Neural cell (in vitro differentiated cells): ENCODE data around the gene UNC5B. TPM values are rescaled to one million over a fixed set of nuclear protein-coding genes. Genes with fewer than 3 reads are reported as not detected.

Experiments
- H2AFZ ChIP-seq: fragments of 200-600, 300-800 bp; sonication (generic), shearing (Covaris generic); 2 replicates; pipeline ENCODE4 v1.6.0; 2014; ENCODE audit warnings: low read depth, mild to moderate bottlenecking, antibody characterized with exemption, low read length, moderate library complexity
- H3F3A ChIP-seq: fragments of 200-600 bp; shearing (Covaris generic); 2 replicates; pipeline ENCODE4 v1.6.1; 2016; ENCODE audit warnings: mild to moderate bottlenecking, moderate library complexity, mixed read lengths, antibody characterized with exemption, low read length; ENCODE audit not compliant: insufficient read depth, poor library complexity, severe bottlenecking
- H3K27ac ChIP-seq: fragments of 200-600, 300-800 bp; sonication (generic), shearing (Covaris generic); 2 replicates; pipeline ENCODE4 v1.5.1; 2014; ENCODE audit warnings: mild to moderate bottlenecking, low read length, moderate library complexity
- H3K27me3 ChIP-seq: fragments of 300-800, 200-600 bp; sonication (generic), shearing (Covaris generic); 2 replicates; pipeline ENCODE4 v1.6.0; 2014; ENCODE audit warnings: mild to moderate bottlenecking, low read depth, low read length, moderate library complexity; ENCODE audit not compliant: insufficient read depth
- H3K36me3 ChIP-seq: fragments of 300-800, 200-600 bp; sonication (generic), shearing (Covaris generic); 2 replicates; pipeline ENCODE4 v1.5.1; 2014; ENCODE audit warnings: mild to moderate bottlenecking, antibody characterized with exemption, low read length, moderate library complexity; ENCODE audit not compliant: insufficient read depth
- H3K4me2 ChIP-seq: fragments of 300-800, 200-600 bp; sonication (generic), shearing (Covaris generic); 2 replicates; pipeline ENCODE4 v1.6.0; 2014; ENCODE audit warnings: mild to moderate bottlenecking, low read length
- H3K4me3 ChIP-seq: fragments of 300-800, 200-600 bp; sonication (generic), shearing (Covaris generic); 2 replicates; pipeline ENCODE4 v1.5.1; 2014; ENCODE audit warnings: mild to moderate bottlenecking, low read length, moderate library complexity
- H3K79me2 ChIP-seq: fragments of 200-600 bp; shearing (Covaris generic); replicated peaks from 2 replicates; pipeline ENCODE4 v1.6.0; 2014; ENCODE audit warnings: mild to moderate bottlenecking, low read length, moderate library complexity; ENCODE audit not compliant: insufficient read depth
- H3K9ac ChIP-seq: fragments of 300-800, 200-600 bp; sonication (generic), shearing (Covaris generic); 2 replicates; pipeline ENCODE4 v1.6.1; 2016; ENCODE audit warnings: mild to moderate bottlenecking, low read length, mixed read lengths
- H3K9me2 ChIP-seq: fragments of 200-600 bp; shearing (Covaris generic); 2 replicates; pipeline ENCODE4 v1.6.1; 2016; ENCODE audit warnings: mild to moderate bottlenecking, low read length, mixed read lengths; ENCODE audit not compliant: insufficient read depth
- H3K9me3 ChIP-seq: fragments of 200-600, 300-800 bp; sonication (generic), shearing (Covaris generic); 2 replicates; pipeline ENCODE4 v1.6.1; 2016; ENCODE audit warnings: mild to moderate bottlenecking, mixed run types, low read length, moderate library complexity, mixed read lengths
- H4K20me1 ChIP-seq: fragments of 200-600 bp; shearing (Covaris generic); 2 replicates; pipeline ENCODE4 v1.6.1; 2016; ENCODE audit warnings: mild to moderate bottlenecking, mixed run types; ENCODE audit not compliant: insufficient read depth
- EP300 ChIP-seq: fragments of 450-650 bp; conservative IDR thresholded peaks from 2 replicates; pipeline ENCODE4 v1.6.1; 2014; ENCODE audit warnings: antibody characterized with exemption, mild to moderate bottlenecking, moderate library complexity; ENCODE audit not compliant: poor library complexity, severe bottlenecking
- EZH2 ChIP-seq: fragments of 200-600, 300-800 bp; shearing (Covaris generic), sonication (generic); IDR thresholded peaks from 2 replicates; pipeline ENCODE4 v1.6.1; 2014; ENCODE audit warnings: antibody characterized with exemption, low read length, borderline replicate concordance, mild to moderate bottlenecking; ENCODE audit not compliant: insufficient read depth, poor library complexity, severe bottlenecking
- MXI1 ChIP-seq: fragments of 450-650 bp; conservative IDR thresholded peaks from 2 replicates; pipeline ENCODE4 v1.6.1; 2014; ENCODE audit warnings: antibody characterized with exemption, mild to moderate bottlenecking; ENCODE audit not compliant: poor library complexity, severe bottlenecking
- POLR2AphosphoS5 ChIP-seq: IDR thresholded peaks from 2 replicates; pipeline ENCODE4 v1.6.1; 2012
- RAD21 ChIP-seq: fragments of 450-650 bp; conservative IDR thresholded peaks from 2 replicates; pipeline ENCODE4 v1.6.1; 2014; ENCODE audit warnings: antibody characterized with exemption, mild to moderate bottlenecking, moderate library complexity
- SMC3 ChIP-seq: fragments of 450-650 bp; conservative IDR thresholded peaks from 2 replicates; pipeline ENCODE4 v1.6.1; 2014; ENCODE audit warnings: antibody characterized with exemption, mild to moderate bottlenecking, moderate library complexity; ENCODE audit not compliant: poor library complexity
- TAF1 ChIP-seq: IDR thresholded peaks from 2 replicates; pipeline ENCODE4 v1.6.1; 2012; ENCODE audit warnings: low read depth
- polyA plus RNA-seq: library from polyadenylated mRNA; depleted of rRNA; stranded (reverse); fragments of >200 nt; gene quantifications from 2 replicates; pipeline ENCODE4 v1.2.3, GENCODE V29; 2014
- TF ChIP-seq, protein P1 (sequence below): IDR thresholded peaks from 2 replicates; pipeline ENCODE4 v1.6.1; 2012; ENCODE audit warnings: borderline replicate concordance
- TF ChIP-seq, protein P2 (sequence below): fragments of 450-650 bp; IDR thresholded peaks from 2 replicates; pipeline ENCODE4 v1.5.1; 2014; ENCODE audit warnings: antibody characterized with exemption, mild to moderate bottlenecking, moderate library complexity; ENCODE audit not compliant: poor library complexity, severe bottlenecking

Gene UNC5B
- polyA plus RNA-seq, 1 donor from 2014 or later = 2.0 TPM

GRCh38 chr10:71332466-71332865 lies 120.1 kb downstream of the UNC5B start:
- Histone ChIP-seq H3K36me3 (no peaks in the 10 kb centered on the region), H4K20me1 (no peaks in the 10 kb centered on the region), H3K4me2 (no peak overlapping the region), H3K9ac (no peak overlapping the region), H2AFZ (no peak overlapping the region), H3K9me2 (no peaks in the 10 kb centered on the region), H3K9me3 (no peaks in the 10 kb centered on the region), H3K27me3 (no peaks in the 10 kb centered on the region), H3K4me3 (no peak overlapping the region), H3F3A (no peaks in the 10 kb centered on the region), H3K79me2 (no peaks in the 10 kb centered on the region), H3K27ac (no peak overlapping the region)
- TF ChIP-seq TAF1 (no peak), RAD21 (no peak), EZH2 (no peak), POLR2AphosphoS5 (no peak), SMC3 (no peak), EP300 (no peak), MXI1 (no peak)
- TF ChIP-seq, protein P1, sequence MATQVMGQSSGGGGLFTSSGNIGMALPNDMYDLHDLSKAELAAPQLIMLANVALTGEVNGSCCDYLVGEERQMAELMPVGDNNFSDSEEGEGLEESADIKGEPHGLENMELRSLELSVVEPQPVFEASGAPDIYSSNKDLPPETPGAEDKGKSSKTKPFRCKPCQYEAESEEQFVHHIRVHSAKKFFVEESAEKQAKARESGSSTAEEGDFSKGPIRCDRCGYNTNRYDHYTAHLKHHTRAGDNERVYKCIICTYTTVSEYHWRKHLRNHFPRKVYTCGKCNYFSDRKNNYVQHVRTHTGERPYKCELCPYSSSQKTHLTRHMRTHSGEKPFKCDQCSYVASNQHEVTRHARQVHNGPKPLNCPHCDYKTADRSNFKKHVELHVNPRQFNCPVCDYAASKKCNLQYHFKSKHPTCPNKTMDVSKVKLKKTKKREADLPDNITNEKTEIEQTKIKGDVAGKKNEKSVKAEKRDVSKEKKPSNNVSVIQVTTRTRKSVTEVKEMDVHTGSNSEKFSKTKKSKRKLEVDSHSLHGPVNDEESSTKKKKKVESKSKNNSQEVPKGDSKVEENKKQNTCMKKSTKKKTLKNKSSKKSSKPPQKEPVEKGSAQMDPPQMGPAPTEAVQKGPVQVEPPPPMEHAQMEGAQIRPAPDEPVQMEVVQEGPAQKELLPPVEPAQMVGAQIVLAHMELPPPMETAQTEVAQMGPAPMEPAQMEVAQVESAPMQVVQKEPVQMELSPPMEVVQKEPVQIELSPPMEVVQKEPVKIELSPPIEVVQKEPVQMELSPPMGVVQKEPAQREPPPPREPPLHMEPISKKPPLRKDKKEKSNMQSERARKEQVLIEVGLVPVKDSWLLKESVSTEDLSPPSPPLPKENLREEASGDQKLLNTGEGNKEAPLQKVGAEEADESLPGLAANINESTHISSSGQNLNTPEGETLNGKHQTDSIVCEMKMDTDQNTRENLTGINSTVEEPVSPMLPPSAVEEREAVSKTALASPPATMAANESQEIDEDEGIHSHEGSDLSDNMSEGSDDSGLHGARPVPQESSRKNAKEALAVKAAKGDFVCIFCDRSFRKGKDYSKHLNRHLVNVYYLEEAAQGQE = no peak
- TF ChIP-seq, protein P2, sequence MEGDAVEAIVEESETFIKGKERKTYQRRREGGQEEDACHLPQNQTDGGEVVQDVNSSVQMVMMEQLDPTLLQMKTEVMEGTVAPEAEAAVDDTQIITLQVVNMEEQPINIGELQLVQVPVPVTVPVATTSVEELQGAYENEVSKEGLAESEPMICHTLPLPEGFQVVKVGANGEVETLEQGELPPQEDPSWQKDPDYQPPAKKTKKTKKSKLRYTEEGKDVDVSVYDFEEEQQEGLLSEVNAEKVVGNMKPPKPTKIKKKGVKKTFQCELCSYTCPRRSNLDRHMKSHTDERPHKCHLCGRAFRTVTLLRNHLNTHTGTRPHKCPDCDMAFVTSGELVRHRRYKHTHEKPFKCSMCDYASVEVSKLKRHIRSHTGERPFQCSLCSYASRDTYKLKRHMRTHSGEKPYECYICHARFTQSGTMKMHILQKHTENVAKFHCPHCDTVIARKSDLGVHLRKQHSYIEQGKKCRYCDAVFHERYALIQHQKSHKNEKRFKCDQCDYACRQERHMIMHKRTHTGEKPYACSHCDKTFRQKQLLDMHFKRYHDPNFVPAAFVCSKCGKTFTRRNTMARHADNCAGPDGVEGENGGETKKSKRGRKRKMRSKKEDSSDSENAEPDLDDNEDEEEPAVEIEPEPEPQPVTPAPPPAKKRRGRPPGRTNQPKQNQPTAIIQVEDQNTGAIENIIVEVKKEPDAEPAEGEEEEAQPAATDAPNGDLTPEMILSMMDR = no peak

DNA sequence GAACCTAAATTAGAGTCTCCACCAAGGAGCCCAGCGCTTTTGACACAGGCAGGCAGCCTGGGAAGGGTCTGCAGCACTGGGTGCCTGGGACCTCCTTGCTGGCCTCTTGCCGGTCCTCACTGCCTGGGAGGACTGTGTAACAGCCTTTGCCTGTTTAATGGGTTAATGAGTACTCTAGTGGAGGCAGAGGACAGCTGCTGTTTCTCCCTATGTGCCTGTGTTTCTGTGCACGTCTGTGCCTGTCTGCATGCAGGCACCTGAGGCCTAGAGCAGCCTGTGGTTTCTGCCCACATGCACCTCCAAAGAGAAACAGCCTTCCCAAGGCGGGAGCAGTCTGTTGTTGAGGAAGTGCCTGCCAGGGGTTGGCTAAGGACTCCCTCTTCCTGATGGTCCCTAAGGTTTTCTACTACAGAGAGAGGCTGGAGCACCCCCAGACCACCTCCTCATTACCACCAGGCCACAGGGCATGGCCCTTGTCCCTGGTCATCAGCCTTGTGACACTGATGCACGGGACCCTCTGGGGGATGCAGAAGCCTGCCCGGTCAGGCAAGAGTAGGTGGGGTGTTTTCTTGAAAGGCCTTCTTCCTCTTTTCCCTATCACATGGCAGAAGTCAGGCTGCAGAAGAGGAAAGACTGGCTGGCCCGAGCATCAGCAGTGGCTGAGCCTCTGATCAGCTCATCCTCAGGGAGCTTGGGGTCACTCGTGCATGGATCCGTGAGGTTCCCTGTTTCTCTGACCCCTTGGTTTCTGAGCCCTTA lies 120.9 kb downstream of the UNC5B start:
- H2AFZ ChIP-seq = no peak overlapping the region
- H3K4me3 ChIP-seq = no peak overlapping the region
- no peak overlapping the region for H3K4me2 ChIP-seq
- no peak overlapping the region for H3K27ac ChIP-seq
- H3K9me3 ChIP-seq = no peaks in the 10 kb centered on the region
- no peaks in the 10 kb centered on the region for H3K27me3 ChIP-seq
- H3K79me2 ChIP-seq = no peaks in the 10 kb centered on the region
- no peaks in the 10 kb centered on the region for H3K36me3 ChIP-seq
- no peaks in the 10 kb centered on the region for H3K9me2 ChIP-seq
- H4K20me1 ChIP-seq = no peaks in the 10 kb centered on the region
- no peaks in the 10 kb centered on the region for H3F3A ChIP-seq
- TF ChIP-seq MXI1 (no peak), EZH2 (no peak), SMC3 (no peak), RAD21 (no peak), POLR2AphosphoS5 (no peak), EP300 (no peak), TAF1 (no peak)
- TF ChIP-seq, protein P1 = no peak
- TF ChIP-seq, protein P2 = no peak
- no peak overlapping the region for H3K9ac ChIP-seq
